DMS153 treated with DMSO at 0.1 percent for 48 hours (cell line): ENCODE results near the gene CCDC174.
"Not testable (repeated sequence)": the region's sequence is repeated elsewhere in the genome, so short reads cannot be mapped to it uniquely, and the experiment has no call there.

ENCODE experiments used
- DNase-seq: peaks from one replicate; lab custom pipeline; 2025; ENCODE audit not compliant: unreplicated experiment; lab: John Stamatoyannopoulos, UW

The CCDC174 gene

DNA sequence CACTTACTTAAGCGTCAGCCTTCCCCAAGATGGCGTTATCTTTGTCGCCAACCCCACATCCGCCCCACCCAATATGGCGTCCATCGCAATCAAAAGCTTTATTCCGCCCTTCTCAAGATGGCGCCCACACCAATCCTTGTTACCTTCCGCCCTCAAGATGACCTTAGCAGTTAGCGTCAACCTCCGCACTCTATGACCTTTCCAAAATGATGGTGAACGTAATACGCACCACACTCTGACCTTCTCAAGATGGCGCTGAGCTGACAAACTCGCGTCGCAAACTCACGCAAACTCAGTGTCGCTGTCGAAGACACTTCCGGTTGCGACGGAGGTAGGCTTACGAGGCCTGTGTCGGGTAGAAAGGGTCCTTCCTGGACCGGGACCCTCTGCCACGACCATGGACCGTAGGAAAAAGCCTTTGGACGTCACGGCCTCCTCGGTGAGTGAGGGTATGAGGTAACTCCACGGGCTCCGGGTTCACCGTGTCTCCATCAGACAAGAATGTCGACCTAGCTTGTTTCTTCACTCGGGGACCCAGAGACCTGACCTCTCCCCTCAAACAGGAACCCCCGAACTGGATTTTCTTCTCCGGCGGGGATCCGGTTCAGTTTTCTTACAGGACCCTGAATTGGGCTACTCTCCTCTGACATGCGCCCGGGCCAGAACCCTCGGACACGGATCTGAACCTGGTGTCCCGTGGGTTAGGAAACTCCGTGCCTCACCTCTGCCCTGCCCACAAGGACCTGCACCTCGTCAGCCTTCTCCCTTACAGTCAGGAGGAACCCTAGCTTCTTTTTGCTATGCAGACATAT, at the start of gene CCDC174:
Gene CCDC174, plus strand, starts transcription at position 323 of the 812 bp plus-strand sequence. Its CDS starts 75 bp downstream, at position 398.
- DNase-seq: peak; percentile 87

DNA sequence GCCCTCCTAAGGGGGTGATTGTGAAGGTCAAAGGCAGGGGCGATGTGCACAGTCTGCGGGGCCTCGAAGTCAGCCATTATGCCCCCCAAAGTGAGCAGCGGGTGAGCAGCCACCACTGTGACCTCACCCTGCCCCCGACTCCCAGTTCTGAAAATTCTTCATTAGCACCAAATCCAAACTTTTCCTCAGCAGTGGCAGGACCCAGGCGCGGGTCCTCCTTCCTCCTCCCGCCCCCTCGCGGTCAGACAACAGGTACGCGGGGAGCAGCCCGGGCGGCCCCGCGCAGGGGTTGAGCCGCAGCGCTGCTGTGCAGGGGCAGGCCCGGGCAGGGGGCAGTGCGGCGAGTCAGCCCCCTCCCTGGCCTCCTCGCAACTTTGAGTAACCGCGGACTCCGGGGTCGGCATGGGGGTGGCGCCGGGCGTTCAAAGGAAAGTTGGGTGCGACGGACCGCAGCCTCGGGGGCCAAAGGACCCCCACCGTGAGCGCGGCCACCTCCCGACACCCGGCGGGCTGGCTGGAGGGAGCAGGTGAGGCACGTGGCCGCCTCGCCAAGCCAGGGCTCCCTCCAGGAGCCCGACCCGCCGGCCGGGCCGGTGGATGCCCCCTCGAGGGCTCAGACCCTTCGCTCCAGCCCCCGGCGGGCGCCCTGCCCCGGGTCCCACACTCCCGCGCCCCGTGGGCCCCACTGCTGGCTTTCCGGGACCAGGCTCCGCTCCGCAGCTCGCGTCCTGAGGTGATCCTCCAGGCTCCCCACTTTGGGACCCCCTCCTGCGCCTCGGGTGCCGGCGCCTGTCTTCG, 49.4 kb upstream of the CCDC174 start:
- DNase-seq: no peak

DNA sequence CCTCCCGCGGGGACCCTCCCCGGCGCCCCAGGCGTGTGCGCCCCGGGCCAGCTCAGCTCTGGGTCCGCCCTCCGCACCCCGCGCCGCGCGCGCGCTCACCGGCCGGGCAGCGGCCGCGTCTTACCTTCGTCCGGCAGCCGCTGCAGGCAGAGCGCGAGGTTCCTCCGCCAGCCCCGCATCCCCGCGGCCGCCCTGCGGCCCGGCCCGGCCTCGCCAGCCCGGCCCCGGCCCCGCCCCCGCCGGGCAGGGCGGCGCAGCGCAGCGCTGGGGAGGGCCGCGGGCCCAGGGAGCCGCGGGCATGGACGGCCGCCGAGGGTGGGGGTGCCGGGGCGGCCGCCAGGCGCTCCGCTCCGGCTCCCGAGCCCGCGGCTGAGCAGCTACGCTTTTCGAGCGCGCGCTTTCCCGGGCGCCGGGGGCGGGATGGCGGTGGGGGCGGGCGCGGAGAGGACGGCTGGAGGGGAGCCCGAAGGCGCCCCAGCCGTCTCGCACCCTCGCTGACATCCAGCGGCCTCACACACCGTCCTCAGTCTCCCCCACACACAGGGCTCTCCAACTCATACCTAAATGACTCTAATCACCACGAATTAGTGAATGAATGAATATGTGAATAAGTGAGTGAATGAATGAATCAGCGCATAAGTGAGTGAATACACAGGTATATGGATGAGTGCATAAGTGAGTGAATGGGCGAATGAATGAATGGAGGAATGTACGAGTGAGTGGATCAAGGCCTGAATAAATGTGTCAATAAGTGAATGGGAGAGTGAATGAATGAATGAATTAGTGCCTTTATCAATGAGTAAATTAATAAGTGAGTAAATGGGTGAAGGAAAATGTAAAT, 48.5 kb upstream of the CCDC174 start:
- DNase-seq: no peak

DNA sequence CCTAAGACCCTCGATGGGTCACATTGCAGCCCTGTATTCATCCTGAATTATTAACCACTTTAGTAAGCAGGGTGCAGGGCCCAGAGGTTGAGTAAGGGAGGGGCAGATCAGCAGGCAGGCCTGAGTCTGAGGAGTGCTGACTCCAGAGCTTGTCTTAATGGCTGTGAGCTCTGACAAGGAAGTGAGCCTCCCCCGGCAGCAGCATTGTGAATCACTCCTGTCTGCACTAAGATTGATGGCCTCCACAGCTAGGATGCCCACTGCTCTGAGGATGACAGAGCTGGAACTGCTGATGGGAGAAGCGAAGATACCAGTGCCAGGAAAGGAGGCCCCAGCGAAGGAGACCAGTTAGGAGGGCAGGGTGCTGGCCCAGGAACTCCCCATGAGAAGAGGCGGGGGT, 46.5 kb upstream of the CCDC174 start:
- no peak for DNase-seq

DNA sequence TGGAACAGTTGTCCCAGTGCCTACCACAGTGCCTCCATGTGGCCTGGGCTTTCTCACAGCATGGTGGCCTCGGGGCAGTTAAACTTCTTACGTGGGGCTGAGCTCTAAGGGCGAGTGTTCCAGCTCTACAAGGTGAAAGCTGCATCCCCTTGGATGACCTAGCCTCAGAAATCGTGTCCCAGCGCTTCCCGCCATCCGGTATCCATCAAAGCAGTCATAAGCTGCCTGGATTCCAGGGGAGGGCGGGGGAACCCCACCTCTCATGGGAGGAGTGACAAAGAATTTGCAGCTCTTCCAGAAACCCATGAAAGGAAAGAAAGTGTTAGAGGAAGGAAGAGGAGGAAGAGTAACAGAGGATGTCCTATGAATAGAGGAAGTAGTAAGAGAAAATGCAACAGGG, 45.8 kb upstream of the CCDC174 start:
- DNase-seq: no peak

DNA sequence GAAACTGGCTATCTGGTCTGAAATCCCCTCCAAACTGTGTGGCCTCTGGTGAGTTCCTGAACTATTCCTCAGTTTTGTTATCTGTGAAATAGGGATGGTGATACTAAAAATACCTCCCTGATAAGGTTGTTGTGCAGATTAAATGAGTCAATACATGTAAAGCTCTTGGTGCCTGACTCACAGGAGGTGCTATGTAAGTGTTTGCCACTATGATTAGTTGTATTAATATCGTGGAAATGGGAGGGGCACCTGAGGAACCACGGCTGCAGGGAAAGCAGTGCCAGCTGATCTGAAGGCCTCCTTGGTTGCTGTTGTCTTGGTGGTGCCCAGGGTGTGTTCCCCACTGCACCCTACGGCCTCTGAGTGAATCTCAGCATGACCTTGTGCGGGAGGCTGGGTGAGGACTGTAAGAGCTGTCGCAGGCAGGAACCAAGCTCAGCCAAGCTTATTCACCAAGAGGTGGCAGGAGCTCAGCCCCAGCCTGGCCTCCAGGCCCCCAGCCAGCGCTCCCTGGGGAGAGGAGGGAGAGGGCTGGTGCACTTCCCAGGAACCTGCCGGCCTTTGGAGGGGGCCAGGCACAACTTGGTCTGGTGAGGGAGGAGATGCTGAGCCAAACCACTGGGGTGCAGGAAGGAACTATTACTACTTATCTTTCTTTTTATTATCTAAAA, 44.8 kb upstream of the CCDC174 start:
- no peak for DNase-seq

DNA sequence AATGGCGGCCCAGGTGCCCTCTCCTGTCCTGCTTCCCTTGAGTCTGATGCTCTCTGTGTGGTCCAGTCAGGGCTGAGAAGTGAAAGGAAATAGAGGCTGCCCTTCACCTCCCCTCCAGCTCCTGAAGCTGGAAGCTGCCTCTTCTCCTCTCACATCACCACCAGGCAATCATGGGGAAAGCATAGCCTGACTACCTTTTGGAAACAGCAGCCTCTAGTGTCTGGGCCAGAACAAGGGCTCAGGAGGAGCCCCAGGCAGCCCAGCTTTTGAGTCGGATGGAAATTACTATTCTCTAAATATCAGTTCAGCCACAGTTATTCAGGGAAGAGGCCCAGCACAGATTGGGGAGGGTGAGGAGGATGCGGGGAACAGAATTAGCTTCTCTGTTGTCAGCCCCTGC, 43.3 kb upstream of the CCDC174 start:
- no peak for DNase-seq

DNA sequence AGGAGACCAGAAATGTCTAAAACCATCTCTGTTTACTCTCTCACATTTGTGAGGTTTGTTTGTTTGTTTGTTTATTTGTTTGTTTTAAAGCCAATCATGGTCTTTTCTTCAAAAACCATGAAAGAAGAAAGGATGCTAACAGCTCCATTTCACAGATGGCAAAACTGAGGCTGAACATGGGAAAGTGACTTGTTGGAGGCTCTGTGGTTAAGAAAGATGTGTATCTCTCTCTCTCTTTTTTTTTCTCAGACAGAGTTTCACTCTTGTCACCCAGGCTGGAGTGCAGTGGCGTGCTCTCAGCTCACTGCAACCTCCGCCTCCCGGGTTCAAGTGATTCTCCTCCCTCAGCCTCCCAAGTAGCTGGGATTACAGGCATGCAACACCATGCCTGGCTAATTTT, 42.5 kb upstream of the CCDC174 start:
- not testable (repeated sequence) for DNase-seq

DNA sequence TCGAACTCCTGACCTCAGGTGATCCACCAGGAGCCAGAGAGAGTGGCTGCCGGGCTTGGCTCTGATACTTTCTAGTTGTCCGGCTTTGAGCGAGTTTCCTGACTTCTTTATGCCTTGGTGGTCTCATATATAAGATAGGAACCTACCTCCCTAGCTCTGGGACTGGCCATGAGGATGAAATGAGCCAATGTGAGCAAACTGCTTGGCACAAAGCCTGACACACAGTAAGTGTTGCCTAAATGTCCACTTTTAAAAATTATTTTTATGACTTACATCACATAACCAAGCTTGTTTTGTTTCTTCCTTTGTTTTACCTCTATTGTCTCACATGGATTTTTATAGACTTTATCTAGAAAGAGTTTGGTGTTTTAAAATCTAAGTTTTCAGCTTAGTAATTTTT, 42.1 kb upstream of the CCDC174 start:
- DNase-seq: no peak

DNA sequence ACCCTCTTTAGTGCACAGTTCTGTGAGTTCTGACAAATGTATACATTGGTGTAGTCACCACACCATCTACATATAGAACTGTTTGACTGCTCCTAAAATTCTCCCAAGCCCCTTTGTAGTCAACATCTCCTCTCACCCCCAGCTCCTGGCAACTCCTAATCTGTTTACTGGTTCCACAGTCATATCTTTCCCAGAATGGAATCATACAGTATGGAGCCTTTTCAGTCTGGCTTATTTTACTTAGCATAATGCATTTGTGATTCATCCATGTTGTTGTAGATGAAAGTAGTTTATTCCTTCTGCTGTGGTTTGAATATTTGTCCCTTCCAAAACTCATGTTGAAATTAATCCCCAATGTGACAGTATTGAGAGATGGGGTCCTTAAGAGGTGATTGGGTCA, 41.6 kb upstream of the CCDC174 start:
- no peak for DNase-seq

DNA sequence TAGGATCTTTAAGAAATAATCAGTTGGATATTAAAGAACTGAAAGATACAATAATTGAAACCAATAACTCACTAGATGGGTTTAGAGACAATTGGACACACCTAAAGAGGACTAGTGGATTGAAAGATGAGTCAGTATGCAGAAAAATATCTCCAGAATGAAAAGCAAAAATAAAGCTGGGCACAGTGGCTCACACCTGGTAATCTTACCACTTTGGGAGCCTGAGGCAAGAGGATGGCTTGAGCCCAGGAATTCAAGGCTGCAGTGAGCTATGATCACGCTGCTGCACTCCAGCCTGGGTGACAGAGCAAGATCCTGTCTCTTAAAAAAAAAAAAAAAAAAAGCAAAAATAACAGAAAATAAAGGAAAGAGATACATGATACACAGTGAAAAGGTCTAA, 37.4 kb upstream of the CCDC174 start:
- no peak for DNase-seq

DNA sequence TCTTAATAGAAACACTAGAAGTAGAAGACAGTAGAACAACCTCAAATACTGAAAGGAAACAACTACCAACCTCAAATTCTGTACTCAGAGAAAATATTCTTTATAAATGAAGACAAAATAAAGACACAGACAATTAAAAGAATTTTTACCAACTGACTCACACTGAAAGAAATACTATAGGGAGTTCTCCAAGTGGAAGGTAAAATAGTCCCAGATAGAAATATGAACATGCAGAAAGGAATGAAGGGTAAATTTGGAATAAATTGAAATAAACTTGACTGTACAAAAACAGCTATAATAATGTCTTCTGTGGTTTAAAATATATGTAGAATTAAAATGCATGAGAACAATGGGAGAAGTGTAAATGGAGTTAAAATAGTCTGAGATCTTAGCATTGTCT, 36.7 kb upstream of the CCDC174 start:
- DNase-seq: no peak

DNA sequence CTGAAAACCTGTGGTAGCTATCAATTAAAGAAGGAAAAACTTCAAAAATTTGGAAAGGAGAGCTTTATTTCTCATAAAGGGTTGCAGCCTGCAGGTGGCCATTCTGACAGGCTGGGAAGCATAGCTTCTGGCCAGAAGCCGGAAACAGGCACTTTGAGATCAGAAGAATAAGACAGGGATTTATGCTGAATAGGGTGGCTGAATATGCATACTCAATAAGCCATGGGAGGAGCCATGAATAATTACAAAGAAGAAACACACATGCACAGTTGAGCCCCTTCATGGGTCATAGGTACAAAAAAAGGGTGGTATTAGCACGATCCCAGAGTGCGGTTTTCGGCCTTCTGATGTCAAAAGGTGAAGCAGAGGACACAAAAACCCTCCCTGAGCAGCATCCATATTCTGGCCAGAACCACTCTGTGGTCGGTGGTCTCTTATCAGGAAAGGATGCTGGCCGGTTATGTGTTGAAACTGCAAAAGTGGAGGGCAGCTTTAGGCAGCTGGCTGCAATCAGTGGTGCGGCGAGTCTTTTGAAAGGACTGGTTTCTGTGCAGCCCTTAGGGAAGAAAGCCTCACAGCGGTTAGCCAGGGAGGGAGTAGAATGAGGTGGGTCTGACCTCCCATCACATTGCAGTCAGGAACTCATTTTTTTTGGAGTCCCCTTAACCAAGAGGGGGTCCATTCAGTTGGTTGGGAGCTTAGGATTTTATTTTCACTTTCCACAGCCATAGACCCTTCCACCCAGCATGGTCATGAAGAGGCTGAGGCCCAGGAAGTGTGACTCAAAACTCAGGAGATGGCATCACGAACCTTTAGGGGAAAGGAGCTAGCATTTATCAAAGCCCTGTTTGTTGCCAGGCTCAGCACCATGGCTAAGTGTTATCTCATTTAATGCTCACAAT, 34.7 kb upstream of the CCDC174 start:
- DNase-seq: no peak

DNA sequence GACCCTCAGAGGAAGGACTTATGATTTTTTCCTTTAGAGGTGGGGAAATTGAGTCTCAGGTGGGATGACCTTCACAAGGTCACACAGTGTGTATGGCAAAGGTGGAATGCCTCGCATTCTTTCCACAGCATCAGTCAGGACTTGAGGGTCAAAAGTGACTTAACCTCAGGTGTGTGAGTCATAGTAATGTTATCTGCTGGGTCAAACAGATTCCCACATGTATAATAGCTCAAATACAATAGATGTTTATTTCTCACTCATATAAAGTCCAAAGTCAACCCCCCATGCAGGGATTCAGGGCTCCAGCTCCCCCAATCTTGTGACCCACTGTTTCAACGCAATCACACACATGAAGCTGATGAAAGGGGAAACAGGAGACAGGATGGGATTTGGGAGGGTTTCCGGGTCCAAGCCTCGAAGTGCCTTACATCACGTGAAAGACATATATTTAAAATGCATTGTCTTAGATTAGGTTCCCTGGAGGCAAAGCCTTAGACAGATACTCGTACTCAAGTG, 34.0 kb upstream of the CCDC174 start:
- no peak for DNase-seq

DNA sequence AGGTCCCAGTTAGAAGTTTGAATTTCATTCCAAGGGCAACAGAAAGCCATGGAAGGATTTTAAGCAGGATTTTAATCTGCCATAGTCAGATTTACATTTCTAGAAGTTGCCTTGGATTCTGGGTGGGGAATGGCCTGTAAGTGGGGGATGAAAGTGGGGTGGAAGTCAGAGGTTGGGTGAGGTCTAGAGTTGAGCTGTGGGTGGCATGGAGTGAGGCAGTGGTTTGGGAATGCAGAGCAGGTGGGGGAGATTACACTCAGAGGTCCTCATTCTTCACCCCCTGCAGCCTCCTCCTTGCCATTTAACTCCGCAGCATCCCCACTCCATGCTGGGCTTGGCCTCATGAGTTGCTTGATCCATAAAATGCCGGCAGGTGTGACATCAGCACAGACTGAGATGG, 32.0 kb upstream of the CCDC174 start:
- DNase-seq: no peak

DNA sequence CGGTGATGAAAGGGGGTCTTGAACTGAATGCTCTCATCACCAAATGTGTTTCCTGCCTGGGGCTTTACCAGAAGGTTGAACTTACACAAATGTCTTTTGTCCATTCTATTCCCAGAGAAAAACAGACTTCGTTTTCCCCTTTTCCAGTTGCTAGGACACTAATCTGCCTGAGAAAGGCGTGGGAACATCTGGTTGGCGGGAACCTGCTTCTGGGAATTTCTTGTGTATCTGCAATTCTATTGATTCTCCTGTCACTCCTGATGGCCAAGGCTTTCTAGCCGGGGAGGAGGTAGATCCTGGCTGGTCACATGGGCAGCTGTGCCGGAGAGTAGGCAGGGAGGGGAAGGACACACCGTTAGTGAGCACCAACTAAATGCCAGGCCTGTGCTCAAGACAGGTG, 31.1 kb upstream of the CCDC174 start:
- DNase-seq: no peak

DNA sequence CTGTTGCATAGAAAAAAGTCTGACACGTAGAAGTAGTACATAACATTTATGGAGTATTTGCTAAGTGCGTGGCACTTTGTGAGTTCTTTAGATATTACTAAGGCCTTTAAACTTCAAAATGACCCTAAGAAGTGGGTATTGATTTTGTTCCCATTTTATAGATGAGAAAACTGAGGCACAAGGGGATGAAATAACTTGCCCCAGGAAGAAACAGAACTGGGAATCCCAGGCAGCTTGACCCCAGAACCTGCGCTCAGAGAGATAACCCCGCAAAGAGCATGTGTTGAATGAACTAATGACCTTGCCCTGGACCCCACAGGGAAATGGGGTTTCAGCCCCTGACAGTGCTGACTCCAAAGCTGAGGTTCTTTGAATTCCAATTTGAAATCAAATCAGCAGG, 30.5 kb upstream of the CCDC174 start:
- no peak for DNase-seq

DNA sequence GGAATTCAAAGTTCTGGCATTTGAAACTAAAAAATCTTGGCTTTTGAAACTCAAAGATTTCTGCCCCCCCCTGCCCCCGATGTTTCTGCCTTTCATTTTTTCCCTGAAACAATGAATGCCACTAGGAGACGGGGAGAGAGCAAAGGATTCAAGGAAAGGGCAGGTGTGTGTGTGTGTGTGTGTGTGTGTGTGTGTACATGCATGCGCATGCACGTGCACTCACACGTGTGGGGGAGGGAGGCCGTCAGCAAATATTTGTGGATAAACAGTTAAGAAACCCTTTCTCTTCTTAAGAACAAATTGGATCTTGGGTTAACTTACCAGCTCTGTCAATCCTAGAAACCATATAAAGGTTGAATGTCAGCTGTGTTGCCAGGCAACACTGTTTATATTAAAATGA, 29.2 kb upstream of the CCDC174 start:
- no peak for DNase-seq

DNA sequence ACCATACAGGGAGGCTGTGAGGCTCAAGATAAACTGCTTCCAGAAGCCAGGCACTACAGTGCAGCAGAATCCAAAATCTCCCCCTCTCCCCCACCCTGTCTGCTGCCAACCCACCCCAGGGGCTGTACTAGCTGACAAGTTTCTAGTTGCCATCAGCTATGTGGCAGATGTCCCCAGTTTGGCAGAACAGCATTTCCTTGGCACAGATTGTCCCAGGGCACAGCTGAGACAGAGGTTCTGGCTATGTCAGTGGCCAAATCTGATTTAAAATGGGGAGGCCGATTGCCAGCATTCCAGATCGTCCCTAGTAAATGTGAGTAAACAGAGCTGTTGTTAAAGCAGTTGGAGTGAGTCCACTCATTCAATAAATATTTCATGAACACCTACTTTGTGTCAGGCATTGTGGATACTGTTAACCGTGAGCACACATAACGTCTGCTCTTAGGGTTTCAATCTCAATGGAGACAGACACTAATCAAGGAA, 28.0 kb upstream of the CCDC174 start:
- DNase-seq: no peak

DNA sequence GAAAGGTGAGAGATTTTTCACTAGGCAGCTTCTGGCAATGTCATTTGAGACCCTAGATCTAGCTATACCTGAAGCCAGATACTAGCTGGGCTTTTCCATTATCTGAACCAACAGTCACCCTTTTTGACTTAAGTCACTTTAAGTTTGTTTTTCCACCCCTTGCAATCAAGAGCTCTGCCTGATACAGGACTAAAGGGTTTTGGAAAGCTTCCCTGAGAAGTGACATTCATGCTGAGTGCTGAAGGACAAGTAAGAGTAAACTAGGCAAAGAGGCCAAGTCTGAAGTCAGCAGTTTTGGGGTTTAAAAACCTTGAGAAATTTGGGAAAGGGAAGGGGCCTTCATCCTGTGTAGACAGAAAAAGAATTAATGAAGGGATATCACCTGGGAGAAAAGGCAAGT, 27.1 kb upstream of the CCDC174 start:
- DNase-seq: no peak
